HG03575 (cell line): ENCODE results near the gene CHST15.

Source experiments
- ATAC-seq: cut with Tn5 transposase; IDR thresholded peaks from one replicate; pipeline ENCODE4 v1.9.1; 2021; ENCODE audit not compliant: unreplicated experiment, insufficient number of reproducible peaks, low FRiP score; ENCODE audit errors: extremely low read depth

The CHST15 gene

GRCh38 chr10:124125305-124126116 is 32.1 kb upstream of the CHST15 start:
- no peak for ATAC-seq

- ATAC-seq = no peak
Measured at GRCh38 chr10:124124769-124125161, 31.4 kb upstream of the CHST15 start.

- ATAC-seq = no peak
Measured at GRCh38 chr10:124124123-124124768, 30.8 kb upstream of the CHST15 start.

- no peak for ATAC-seq
Measured at GRCh38 chr10:124123156-124123555, 29.8 kb upstream of the CHST15 start.

GRCh38 chr10:124122211-124122610 is 28.8 kb upstream of the CHST15 start:
- ATAC-seq = no peak

- no peak for ATAC-seq
Measured at GRCh38 chr10:124120410-124121061, 27.1 kb upstream of the CHST15 start.

- ATAC-seq = no peak
Measured at GRCh38 chr10:124119946-124120345, 26.5 kb upstream of the CHST15 start.

GRCh38 chr10:124119216-124119615 is 25.8 kb upstream of the CHST15 start:
- ATAC-seq = no peak

- ATAC-seq = no peak
Measured at GRCh38 chr10:124117833-124118232, 24.4 kb upstream of the CHST15 start.

GRCh38 chr10:124117511-124117785 is 24.1 kb upstream of the CHST15 start:
- no peak for ATAC-seq

GRCh38 chr10:124116771-124117510 is 23.5 kb upstream of the CHST15 start:
- ATAC-seq = no peak

- no peak for ATAC-seq
Measured at GRCh38 chr10:124114696-124115095, 21.3 kb upstream of the CHST15 start.

GRCh38 chr10:124112891-124113580 is 19.6 kb upstream of the CHST15 start:
- ATAC-seq = no peak

- ATAC-seq = no peak
Measured at GRCh38 chr10:124110882-124111281, 17.5 kb upstream of the CHST15 start.

GRCh38 chr10:124109261-124109660 is 15.9 kb upstream of the CHST15 start:
- no peak for ATAC-seq

- ATAC-seq = no peak
Measured at GRCh38 chr10:124107072-124107471, 13.7 kb upstream of the CHST15 start.

GRCh38 chr10:124106241-124106879 is 13.0 kb upstream of the CHST15 start:
- ATAC-seq = no peak

GRCh38 chr10:124105594-124105993 is 12.2 kb upstream of the CHST15 start:
- no peak for ATAC-seq

GRCh38 chr10:124105045-124105444 is 11.6 kb upstream of the CHST15 start:
- no peak for ATAC-seq
